Mesenchymal stem cell (in vitro differentiated cells and primary cell): ENCODE results near the gene LCE3A.

Experiments
- DNase-seq: peaks from one replicate; pipeline ENCODE4 v3.0.0-alpha.2; 2013
- H2AFZ ChIP-seq: one replicate; pipeline ENCODE4 v1.6.1; 2013; ENCODE audit warnings: low read depth, mild to moderate bottlenecking, control low read depth, inconsistent platforms, low read length, moderate library complexity
- H2AK5ac ChIP-seq: 2 replicates; pipeline ENCODE4 v1.6.1; 2013; ENCODE audit warnings: low read length, moderate library complexity, mild to moderate bottlenecking, inconsistent platforms; ENCODE audit not compliant: severe bottlenecking
- H2BK120ac ChIP-seq: one replicate; pipeline ENCODE4 v1.6.1; 2013; ENCODE audit warnings: low read depth, mild to moderate bottlenecking, inconsistent platforms, low read length, moderate library complexity
- H2BK12ac ChIP-seq, 2 experiments: one replicate each; pipeline ENCODE4 v1.6.1; 2013; ENCODE audit warnings: inconsistent platforms in 2 of 2, low read length in 2 of 2, mild to moderate bottlenecking in 2 of 2, moderate library complexity in 2 of 2, control low read depth in 1 of 2
- H2BK15ac ChIP-seq: one replicate; pipeline ENCODE4 v1.6.1; 2013; ENCODE audit warnings: mild to moderate bottlenecking, low read depth, inconsistent platforms; ENCODE audit not compliant: poor library complexity, severe bottlenecking
- H2BK5ac ChIP-seq: 2 replicates; pipeline ENCODE4 v1.6.1; 2013; ENCODE audit warnings: low read depth, mild to moderate bottlenecking, low read length, control low read depth, inconsistent platforms; ENCODE audit not compliant: poor library complexity, severe bottlenecking
- H3K14ac ChIP-seq, 2 experiments: one replicate each; pipeline ENCODE4 v1.6.1; 2013; ENCODE audit warnings: inconsistent platforms in 2 of 2, low read length in 2 of 2, control low read depth in 1 of 2, mild to moderate bottlenecking in 1 of 2, moderate library complexity in 1 of 2
- H3K18ac ChIP-seq, 2 experiments: one replicate each; pipeline ENCODE4 v1.6.1; 2013; ENCODE audit warnings: inconsistent platforms in 2 of 2, low read length in 2 of 2, control low read depth in 1 of 2, low read depth in 1 of 2, mild to moderate bottlenecking in 1 of 2
- H3K23ac ChIP-seq, 2 experiments: one replicate each; pipeline ENCODE4 v1.6.1; 2013; ENCODE audit warnings: inconsistent platforms in 2 of 2, low read length in 2 of 2, mild to moderate bottlenecking in 2 of 2, moderate library complexity in 2 of 2, control low read depth in 1 of 2
- H3K27ac ChIP-seq: 2 replicates; pipeline ENCODE4 v1.5.1; 2013; ENCODE audit warnings: mild to moderate bottlenecking, moderate library complexity, low read length, control low read depth, inconsistent platforms; ENCODE audit not compliant: poor library complexity, severe bottlenecking
- H3K27me3 ChIP-seq, 2 experiments: 2 replicates each; pipeline versions ENCODE4 v1.6.1 to v1.7.0; 2013; ENCODE audit warnings: low read length in 2 of 2, mild to moderate bottlenecking in 2 of 2, moderate library complexity in 2 of 2, control low read depth in 1 of 2, inconsistent platforms in 1 of 2; ENCODE audit not compliant: control insufficient read depth in 1 of 2, insufficient read depth in 1 of 2
- H3K36me3 ChIP-seq, 2 experiments: 2 replicates each; pipeline versions ENCODE4 v1.6.1 to v1.7.0; 2013; ENCODE audit warnings: low read length in 2 of 2, control low read depth in 1 of 2, inconsistent platforms in 1 of 2, low read depth in 1 of 2, mild to moderate bottlenecking in 1 of 2; ENCODE audit not compliant: insufficient read depth in 2 of 2, control insufficient read depth in 1 of 2
- H3K4ac ChIP-seq, 2 experiments: one replicate each; pipeline ENCODE4 v1.6.1; 2013; ENCODE audit warnings: inconsistent platforms in 2 of 2, low read length in 2 of 2, mild to moderate bottlenecking in 2 of 2, moderate library complexity in 2 of 2, control low read depth in 1 of 2, low read depth in 1 of 2
- H3K4me1 ChIP-seq: 2 replicates; pipeline ENCODE4 v1.6.1; 2013; ENCODE audit warnings: low read depth, low read length, control low read depth; ENCODE audit not compliant: control insufficient read depth, insufficient read depth
- H3K4me2 ChIP-seq: 2 replicates; pipeline ENCODE4 v1.6.1; 2013; ENCODE audit warnings: low read length, mild to moderate bottlenecking, inconsistent platforms; ENCODE audit not compliant: poor library complexity, severe bottlenecking
- H3K4me3 ChIP-seq, 2 experiments: 2 replicates each; pipeline versions ENCODE4 v1.5.1 to v1.7.0; 2013; ENCODE audit warnings: low read length in 2 of 2, mild to moderate bottlenecking in 2 of 2, control low read depth in 1 of 2, low read depth in 1 of 2; ENCODE audit not compliant: insufficient read depth in 1 of 2
- H3K79me1 ChIP-seq: replicated peaks from 2 replicates; pipeline ENCODE4 v1.6.1; 2013; ENCODE audit warnings: mild to moderate bottlenecking, control low read depth, low read length, inconsistent platforms; ENCODE audit not compliant: poor library complexity, severe bottlenecking
- H3K9ac ChIP-seq: 2 replicates; pipeline ENCODE4 v1.7.0; 2013; ENCODE audit warnings: mild to moderate bottlenecking, low read length, moderate library complexity
- H3K9me3 ChIP-seq: 2 replicates; pipeline ENCODE4 v1.7.0; 2013; ENCODE audit warnings: mild to moderate bottlenecking, low read length; ENCODE audit not compliant: control insufficient read depth
- H4K8ac ChIP-seq: one replicate; pipeline ENCODE4 v1.6.1; 2013; ENCODE audit warnings: inconsistent platforms, mild to moderate bottlenecking, low read length, moderate library complexity
- H4K91ac ChIP-seq: one replicate; pipeline ENCODE4 v1.6.1; 2013; ENCODE audit warnings: mild to moderate bottlenecking, low read length, inconsistent platforms
- WGBS: methylation state at CpG from one replicate; pipeline ENCODE4 v1.1.7; 2013; ENCODE audit warnings: mixed read lengths; 5-methylcytosine and 5-hydroxymethylcytosine counted together

The LCE3A gene

GRCh38 chr1:152658649-152659048 is 35.7 kb upstream of the LCE3A start:
- Histone ChIP-seq H3K9ac (no peak overlapping the region), H2BK5ac (no peak overlapping the region), H3K79me1 (no peaks in the 10 kb centered on the region), H3K18ac (no peak overlapping the region), H3K36me3 (no peaks in the 10 kb centered on the region), H3K4ac (no peak overlapping the region), H3K14ac (no peak overlapping the region), H2BK15ac (no peak overlapping the region), H2BK120ac (no peak overlapping the region), H2BK12ac (no peak overlapping the region), H4K8ac (no peak overlapping the region), H3K4me1 (no peaks in the 10 kb centered on the region), H4K91ac (no peak overlapping the region), H3K9me3 (no peaks in the 10 kb centered on the region), H2AK5ac (no peak overlapping the region), H3K4me2 (no peak overlapping the region), H2AFZ (no peak overlapping the region), H3K27ac (no peak overlapping the region), H3K27me3 (no peaks in the 10 kb centered on the region), H3K4me3 (no peak overlapping the region), H3K23ac (no peak overlapping the region)
- 62% methylated on average over 2 of the region's 3 CpGs for WGBS
- DNase-seq, result no peak

DNA sequence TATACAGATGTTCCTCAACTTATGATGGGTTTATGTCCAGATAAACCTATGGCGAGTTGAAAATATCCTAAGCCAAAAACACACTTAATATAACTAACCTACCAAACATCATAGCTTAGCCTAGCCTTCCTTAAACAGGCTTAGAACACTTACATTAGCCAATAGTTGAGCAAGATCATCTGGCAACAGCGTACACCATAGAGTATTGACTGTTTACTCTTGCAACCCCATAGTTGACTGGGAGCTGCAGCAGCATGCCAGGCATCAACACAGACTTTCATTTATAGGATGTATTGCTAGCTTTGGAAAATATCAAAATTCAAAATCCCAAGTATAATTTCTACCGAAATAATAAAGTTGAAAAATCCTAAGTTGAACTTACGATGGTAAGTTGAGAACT is 34.8 kb upstream of the LCE3A start:
- H2BK5ac ChIP-seq, result no peak overlapping the region
- H2AK5ac ChIP-seq, result no peak overlapping the region
- H3K27ac ChIP-seq, result no peak overlapping the region
- H3K4me3 ChIP-seq, result no peak overlapping the region
- H3K27me3 ChIP-seq, result no peaks in the 10 kb centered on the region
- H2BK120ac ChIP-seq, result no peak overlapping the region
- no peak overlapping the region for H3K23ac ChIP-seq
- no peak overlapping the region for H3K9ac ChIP-seq
- H2BK15ac ChIP-seq, result no peak overlapping the region
- no peak overlapping the region for H4K91ac ChIP-seq
- no peak overlapping the region for H3K18ac ChIP-seq
- no peak overlapping the region for H4K8ac ChIP-seq
- H3K4me2 ChIP-seq, result no peak overlapping the region
- no peak overlapping the region for H3K4ac ChIP-seq
- no peaks in the 10 kb centered on the region for H3K79me1 ChIP-seq
- WGBS, result 70% methylated on average over 2 of the region's 4 CpGs
- no peak overlapping the region for H3K14ac ChIP-seq
- H2BK12ac ChIP-seq, result no peak overlapping the region
- H3K4me1 ChIP-seq, result no peaks in the 10 kb centered on the region
- H2AFZ ChIP-seq, result no peak overlapping the region
- H3K9me3 ChIP-seq, result no peaks in the 10 kb centered on the region
- no peaks in the 10 kb centered on the region for H3K36me3 ChIP-seq
- DNase-seq, result no peak

DNA sequence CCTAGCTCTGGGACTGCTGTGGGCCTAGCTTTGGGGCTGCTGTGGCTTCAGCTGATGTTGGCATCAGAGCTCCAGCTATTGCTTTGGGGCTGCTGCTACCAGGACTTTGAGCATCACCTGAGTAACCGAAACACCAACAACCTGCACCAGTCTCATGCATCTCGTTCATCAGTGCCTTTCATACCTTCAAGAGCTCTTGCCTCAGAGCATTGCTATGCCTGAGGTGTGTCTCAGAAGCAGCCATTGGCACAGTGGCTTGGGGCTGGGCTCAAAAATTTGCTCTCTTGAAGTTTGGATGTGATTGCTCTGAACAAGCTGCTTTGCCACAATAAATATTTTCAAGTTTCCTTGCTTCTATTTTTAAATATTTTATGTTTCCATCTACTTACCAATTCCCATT is 33.6 kb upstream of the LCE3A start:
- Histone ChIP-seq H2BK12ac (no peak overlapping the region), H2BK120ac (no peak overlapping the region), H3K14ac (no peak overlapping the region), H4K8ac (no peak overlapping the region), H3K36me3 (no peaks in the 10 kb centered on the region), H2BK15ac (no peak overlapping the region), H4K91ac (no peak overlapping the region), H3K4me1 (no peaks in the 10 kb centered on the region), H3K23ac (no peak overlapping the region), H3K9me3 (no peaks in the 10 kb centered on the region), H3K4me3 (no peak overlapping the region), H2AK5ac (no peak overlapping the region), H3K27ac (no peak overlapping the region), H3K27me3 (no peaks in the 10 kb centered on the region), H3K4ac (no peak overlapping the region), H2BK5ac (no peak overlapping the region), H2AFZ (no peak overlapping the region), H3K18ac (no peak overlapping the region), H3K4me2 (no peak overlapping the region), H3K79me1 (no peaks in the 10 kb centered on the region), H3K9ac (no peak overlapping the region)
- no peak for DNase-seq
- WGBS, result 100% methylated on average over 1 of the region's 2 CpGs

GRCh38 chr1:152654110-152654509 is 31.2 kb upstream of the LCE3A start:
- Histone ChIP-seq H3K79me1 (no peaks in the 10 kb centered on the region), H3K4ac (no peak overlapping the region), H3K27ac (no peak overlapping the region), H2BK5ac (no peak overlapping the region), H3K23ac (no peak overlapping the region), H3K27me3 (no peaks in the 10 kb centered on the region), H2BK120ac (no peak overlapping the region), H3K9ac (no peak overlapping the region), H3K9me3 (no peaks in the 10 kb centered on the region), H3K4me3 (no peak overlapping the region), H3K4me2 (no peak overlapping the region), H2AFZ (no peak overlapping the region), H3K18ac (no peak overlapping the region), H2BK15ac (no peak overlapping the region), H3K36me3 (no peaks in the 10 kb centered on the region), H3K4me1 (no peaks in the 10 kb centered on the region), H3K14ac (no peak overlapping the region), H2BK12ac (no peak overlapping the region), H2AK5ac (no peak overlapping the region), H4K8ac (no peak overlapping the region), H4K91ac (no peak overlapping the region)
- 49% methylated on average over 4 of the region's 10 CpGs for WGBS
- DNase-seq, result no peak
